ENCODE measurements around the gene GABARAP.
"Not testable (repeated sequence)": the region's sequence is repeated elsewhere in the genome, so short reads cannot be mapped to it uniquely, and the experiment has no call there.

Gene GABARAP

GRCh38 chr17:7249214-7249613 is 7.0 kb upstream of the GABARAP start:
- peaks cover 30% of the 10 kb centered on the region for H3K79me2 ChIP-seq (ENCODE audit: control insufficient read depth, insufficient read depth, low read length, poor library complexity)
- H2BK120ac ChIP-seq (ENCODE audit: insufficient read depth, low read length, poor library complexity): no peak overlapping the region
- peaks cover 16 to 23% of the 10 kb centered on the region in 2 experiments for H3K36me3 ChIP-seq (ENCODE audit: control insufficient read depth in 1 of 2, insufficient read depth in 2 of 2, low read length in 2 of 2)
- no peak overlapping the region for H2BK5ac ChIP-seq (ENCODE audit: low read depth, low read length, poor library complexity)
- no peak overlapping the region for H3K9ac ChIP-seq (ENCODE audit: low read length)
- H3K23ac ChIP-seq (ENCODE audit: low read length): no peak overlapping the region
- WGBS (ENCODE audit: extremely low coverage, insufficient coverage, insufficient read length): no CpG with 5 or more reads among the region's 6 CpGs
- peaks cover 17% of the 10 kb centered on the region for H3K79me1 ChIP-seq (ENCODE audit: low read length)
- no peaks in the 10 kb centered on the region for H3K27me3 ChIP-seq (ENCODE audit: insufficient read depth, low read length)
- H3K18ac ChIP-seq (ENCODE audit: low read length): no peak overlapping the region
- no peak overlapping the region for H2AFZ ChIP-seq (ENCODE audit: insufficient read depth, low read length, poor library complexity)
- peak overlapping the region; percentile 66 for H3K4ac ChIP-seq (ENCODE audit: low read depth, low read length)
- no peak overlapping the region for H3K14ac ChIP-seq (ENCODE audit: low read length)
- H3K27ac ChIP-seq (ENCODE audit: low read depth, low read length): no peak overlapping the region
- H3K4me2 ChIP-seq (ENCODE audit: low read length): no peak overlapping the region
- H2BK12ac ChIP-seq (ENCODE audit: low read length): no peak overlapping the region
- H3K4me1 ChIP-seq (ENCODE audit: control insufficient read depth in 1 of 2, insufficient read depth in 2 of 2, low read length in 2 of 2): peaks cover 6 to 10% of the 10 kb centered on the region in 2 experiments
- H2AK5ac ChIP-seq (ENCODE audit: low read length): no peak overlapping the region
- no peaks in the 10 kb centered on the region for H3K9me3 ChIP-seq (ENCODE audit: insufficient read depth, low read depth, low read length)
- H4K91ac ChIP-seq (ENCODE audit: low read depth, low read length): no peak overlapping the region
- DNase-seq: no peak
- H4K12ac ChIP-seq (ENCODE audit: low read depth, low read length): no peak overlapping the region
- no peak overlapping the region for H4K8ac ChIP-seq (ENCODE audit: low read depth, low read length)
- no peak overlapping the region for H3K4me3 ChIP-seq (ENCODE audit: low read depth, low read length)

GRCh38 chr17:7248796-7249195 is 6.5 kb upstream of the GABARAP start:
- Histone ChIP-seq H3K4me3 (ENCODE audit: low read depth, low read length) (no peak overlapping the region), H2BK12ac (ENCODE audit: low read length) (no peak overlapping the region), H4K12ac (ENCODE audit: low read depth, low read length) (no peak overlapping the region), H3K79me2 (ENCODE audit: control insufficient read depth, insufficient read depth, low read length, poor library complexity) (peaks cover 30% of the 10 kb centered on the region), H4K91ac (ENCODE audit: low read depth, low read length) (no peak overlapping the region), H2AK5ac (ENCODE audit: low read length) (no peak overlapping the region), H3K4me1 (ENCODE audit: control insufficient read depth in 1 of 2, insufficient read depth in 2 of 2, low read length in 2 of 2) (peaks cover 6 to 10% of the 10 kb centered on the region in 2 experiments), H2AFZ (ENCODE audit: insufficient read depth, low read length, poor library complexity) (no peak overlapping the region), H3K4ac (ENCODE audit: low read depth, low read length) (peak overlapping the region; percentile 66), H3K9me3 (ENCODE audit: insufficient read depth, low read depth, low read length) (no peaks in the 10 kb centered on the region), H3K27ac (ENCODE audit: low read depth, low read length) (no peak overlapping the region), H3K36me3 (ENCODE audit: control insufficient read depth in 1 of 2, insufficient read depth in 2 of 2, low read length in 2 of 2) (peaks cover 19 to 25% of the 10 kb centered on the region in 2 experiments), H3K9ac (ENCODE audit: low read length) (no peak overlapping the region), H3K23ac (ENCODE audit: low read length) (peak overlapping the region; percentile 31), H3K27me3 (ENCODE audit: insufficient read depth, low read length) (no peaks in the 10 kb centered on the region), H3K14ac (ENCODE audit: low read length) (no peak overlapping the region), H2BK5ac (ENCODE audit: low read depth, low read length, poor library complexity) (no peak overlapping the region), H3K18ac (ENCODE audit: low read length) (no peak overlapping the region), H3K4me2 (ENCODE audit: low read length) (no peak overlapping the region), H2BK120ac (ENCODE audit: insufficient read depth, low read length, poor library complexity) (no peak overlapping the region), H3K79me1 (ENCODE audit: low read length) (peaks cover 17% of the 10 kb centered on the region), H4K8ac (ENCODE audit: low read depth, low read length) (no peak overlapping the region)
- WGBS (ENCODE audit: extremely low coverage, insufficient coverage, insufficient read length): no CpG with 5 or more reads among the region's 4 CpGs
- no peak for DNase-seq

DNA sequence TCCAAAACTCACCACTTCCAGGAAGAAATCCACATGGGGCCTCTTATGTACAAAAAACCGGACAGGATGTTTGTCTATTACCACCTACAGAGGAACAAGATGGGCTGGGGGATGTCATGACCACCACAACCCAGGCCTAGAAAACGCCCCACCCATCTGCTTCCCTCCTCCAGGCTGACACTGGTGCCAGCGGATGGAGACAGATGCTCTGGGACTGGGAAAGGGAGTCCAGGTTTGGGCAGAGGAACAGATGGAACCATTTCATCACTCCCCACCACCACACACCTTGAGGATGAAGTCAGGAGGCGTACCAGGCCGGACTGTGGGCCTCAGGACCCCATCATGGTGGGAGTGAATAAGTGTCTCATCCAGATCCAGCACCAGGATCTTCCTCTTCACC is 4.5 kb upstream of the GABARAP start:
- H3K36me3 ChIP-seq (ENCODE audit: control insufficient read depth in 1 of 2, insufficient read depth in 2 of 2, low read length in 2 of 2): peaks cover 20 to 27% of the 10 kb centered on the region in 2 experiments
- H2AFZ ChIP-seq (ENCODE audit: insufficient read depth, low read length, poor library complexity): no peak overlapping the region
- no peaks in the 10 kb centered on the region for H3K27me3 ChIP-seq (ENCODE audit: insufficient read depth, low read length)
- no peak for DNase-seq
- peaks cover 35% of the 10 kb centered on the region for H3K79me2 ChIP-seq (ENCODE audit: control insufficient read depth, insufficient read depth, low read length, poor library complexity)
- no peak overlapping the region for H2BK12ac ChIP-seq (ENCODE audit: low read length)
- no peak overlapping the region for H3K14ac ChIP-seq (ENCODE audit: low read length)
- H2AK5ac ChIP-seq (ENCODE audit: low read length): no peak overlapping the region
- H3K4me2 ChIP-seq (ENCODE audit: low read length): no peak overlapping the region
- H4K12ac ChIP-seq (ENCODE audit: low read depth, low read length): no peak overlapping the region
- no peak overlapping the region for H4K91ac ChIP-seq (ENCODE audit: low read depth, low read length)
- no peak overlapping the region for H3K23ac ChIP-seq (ENCODE audit: low read length)
- H3K4ac ChIP-seq (ENCODE audit: low read depth, low read length): no peak overlapping the region
- peaks cover 23% of the 10 kb centered on the region for H3K79me1 ChIP-seq (ENCODE audit: low read length)
- peaks cover 7 to 8% of the 10 kb centered on the region in 2 experiments for H3K4me1 ChIP-seq (ENCODE audit: control insufficient read depth in 1 of 2, insufficient read depth in 2 of 2, low read length in 2 of 2)
- H2BK5ac ChIP-seq (ENCODE audit: low read depth, low read length, poor library complexity): no peak overlapping the region
- H4K8ac ChIP-seq (ENCODE audit: low read depth, low read length): no peak overlapping the region
- no CpG with 5 or more reads among the region's 5 CpGs for WGBS (ENCODE audit: extremely low coverage, insufficient coverage, insufficient read length)
- H3K27ac ChIP-seq (ENCODE audit: low read depth, low read length): no peak overlapping the region
- no peak overlapping the region for H3K9ac ChIP-seq (ENCODE audit: low read length)
- H3K9me3 ChIP-seq (ENCODE audit: insufficient read depth, low read depth, low read length): no peaks in the 10 kb centered on the region
- H3K18ac ChIP-seq (ENCODE audit: low read length): no peak overlapping the region
- no peak overlapping the region for H3K4me3 ChIP-seq (ENCODE audit: low read depth, low read length)
- H2BK120ac ChIP-seq (ENCODE audit: insufficient read depth, low read length, poor library complexity): no peak overlapping the region

DNA sequence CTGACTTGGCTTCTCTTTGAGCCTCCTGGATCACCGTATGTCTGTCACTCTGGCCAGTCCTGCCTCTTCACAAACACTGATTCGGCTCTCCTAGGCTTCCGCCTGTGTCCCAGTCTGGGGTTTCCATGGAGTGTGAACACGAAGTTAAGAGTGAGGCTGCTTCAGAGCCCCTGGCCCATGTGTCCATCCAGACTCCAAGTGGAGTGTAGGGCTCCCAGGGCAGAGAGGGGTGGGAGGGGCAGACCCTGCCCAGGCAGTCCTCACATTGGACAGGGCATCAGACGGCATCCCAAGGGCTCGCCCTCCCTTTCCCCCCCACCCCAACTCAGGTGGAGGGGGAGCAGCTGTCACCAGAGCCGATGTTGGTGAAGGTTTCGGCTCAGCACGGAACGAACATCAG is 1.6 kb upstream of the GABARAP start:
- not testable (repeated sequence) for H2AFZ ChIP-seq (ENCODE audit: insufficient read depth, low read length, poor library complexity); H3K27me3 ChIP-seq (ENCODE audit: insufficient read depth, low read length); H3K4ac ChIP-seq (ENCODE audit: low read depth, low read length); H3K23ac ChIP-seq (ENCODE audit: low read length); H4K8ac ChIP-seq (ENCODE audit: low read depth, low read length); H2AK5ac ChIP-seq (ENCODE audit: low read length); H3K9ac ChIP-seq (ENCODE audit: low read length); H3K14ac ChIP-seq (ENCODE audit: low read length); H4K91ac ChIP-seq (ENCODE audit: low read depth, low read length); H3K9me3 ChIP-seq (ENCODE audit: insufficient read depth, low read depth, low read length); H2BK120ac ChIP-seq (ENCODE audit: insufficient read depth, low read length, poor library complexity); H2BK12ac ChIP-seq (ENCODE audit: low read length); H4K12ac ChIP-seq (ENCODE audit: low read depth, low read length); H3K4me2 ChIP-seq (ENCODE audit: low read length); H3K27ac ChIP-seq (ENCODE audit: low read depth, low read length); DNase-seq; H3K4me3 ChIP-seq (ENCODE audit: low read depth, low read length); H2BK5ac ChIP-seq (ENCODE audit: low read depth, low read length, poor library complexity); H3K18ac ChIP-seq (ENCODE audit: low read length)
- H3K79me1 ChIP-seq (ENCODE audit: low read length): peaks cover 19% of the 10 kb centered on the region
- peaks cover 20 to 36% of the 10 kb centered on the region in 2 experiments for H3K36me3 ChIP-seq (ENCODE audit: control insufficient read depth in 1 of 2, insufficient read depth in 2 of 2, low read length in 2 of 2)
- WGBS (ENCODE audit: extremely low coverage, insufficient coverage, insufficient read length): no CpG with 5 or more reads among the region's 10 CpGs
- peaks cover 10 to 12% of the 10 kb centered on the region in 2 experiments for H3K4me1 ChIP-seq (ENCODE audit: control insufficient read depth in 1 of 2, insufficient read depth in 2 of 2, low read length in 2 of 2)
- H3K79me2 ChIP-seq (ENCODE audit: control insufficient read depth, insufficient read depth, low read length, poor library complexity): peaks cover 18% of the 10 kb centered on the region
